Activated naive CD8-positive, alpha-beta T cell treated with anti-CD3 and anti-CD28 coated beads for 36 hours (primary cell): Measurements from ENCODE around the gene PMAIP1. TPM values are rescaled to one million over a fixed set of nuclear protein-coding genes. Genes with fewer than 3 reads are reported as not detected.
"Not testable (repeated sequence)": the region's sequence is repeated elsewhere in the genome, so short reads cannot be mapped to it uniquely, and the experiment has no call there.

ENCODE experiments used
- DNase-seq: peaks from one replicate; pipeline ENCODE4 v3.0.0; 2021
- H3K27ac Mint-ChIP-seq: one replicate; pipeline ENCODE4 v1.8.0; 2022; ENCODE audit warnings: mild to moderate bottlenecking, moderate library complexity, mixed read lengths
- H3K27me3 Mint-ChIP-seq: one replicate; pipeline ENCODE4 v1.8.0; 2022; ENCODE audit warnings: mild to moderate bottlenecking, mixed read lengths
- H3K36me3 Mint-ChIP-seq: one replicate; pipeline ENCODE4 v1.8.0; 2021; ENCODE audit warnings: mild to moderate bottlenecking, mixed read lengths
- H3K4me1 Mint-ChIP-seq: one replicate; pipeline ENCODE4 v1.8.0; 2021; ENCODE audit warnings: mixed read lengths
- H3K4me3 Mint-ChIP-seq: one replicate; pipeline ENCODE4 v1.8.0; 2022; ENCODE audit warnings: mild to moderate bottlenecking, moderate library complexity, mixed read lengths
- H3K9me3 Mint-ChIP-seq: one replicate; pipeline ENCODE4 v1.8.0; 2022; ENCODE audit warnings: mixed read lengths
- total RNA-seq, 2 experiments: library from RNA; stranded (reverse); gene quantifications; one replicate each; pipeline ENCODE4 v1.2.3, GENCODE V29; 2021

PMAIP1 gene
- total RNA-seq, 2 experiments from 2014 or later: 82.0 to 83.4 TPM

DNA sequence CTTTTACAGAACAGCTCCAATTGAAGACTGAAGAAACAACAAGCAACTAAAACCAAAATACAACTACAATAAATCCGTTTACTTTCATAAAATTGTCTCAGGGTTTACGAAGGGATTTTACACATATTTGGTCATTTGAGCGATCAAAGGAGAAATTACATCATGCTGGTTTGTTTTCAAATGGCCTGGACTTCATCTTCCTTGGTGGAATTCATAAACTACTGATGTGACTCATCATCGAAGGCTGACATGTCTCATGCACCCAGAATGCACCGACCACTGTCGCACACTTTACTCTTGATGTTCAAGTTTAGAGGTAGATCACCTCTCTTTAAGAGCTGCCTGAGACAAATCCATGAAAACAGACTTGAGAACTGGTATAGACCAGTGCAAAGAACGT lies 25.6 kb upstream of the PMAIP1 start:
- H3K4me3 Mint-ChIP-seq: no peak overlapping the region

DNA sequence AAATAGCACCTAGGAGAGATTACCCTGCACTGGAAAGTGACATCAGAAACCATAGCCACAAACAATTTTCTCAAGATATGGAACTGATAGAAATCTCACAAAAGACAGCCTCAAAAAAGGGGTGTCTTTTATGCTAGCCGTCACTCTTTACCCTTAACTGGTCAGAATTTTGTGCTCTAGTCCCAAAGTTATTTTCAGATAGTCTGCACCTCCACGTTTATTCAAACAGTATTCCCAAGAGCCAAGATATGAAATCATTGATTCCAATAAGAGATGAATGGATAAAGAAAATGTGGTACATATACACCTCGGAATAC lies 23.5 kb upstream of the PMAIP1 start:
- no peak overlapping the region for H3K27ac Mint-ChIP-seq
- no peak for DNase-seq
- no peaks in the 10 kb centered on the region for H3K36me3 Mint-ChIP-seq
- H3K9me3 Mint-ChIP-seq: no peaks in the 10 kb centered on the region
- H3K27me3 Mint-ChIP-seq: peaks cover 14% of the 10 kb centered on the region
- no peak overlapping the region for H3K4me3 Mint-ChIP-seq
- H3K4me1 Mint-ChIP-seq: peaks cover 15% of the 10 kb centered on the region

More for the DNA sequence above, 25.6 kb upstream of the PMAIP1 start:
- Mint-ChIP-seq H3K27ac (no peak overlapping the region), H3K9me3 (no peaks in the 10 kb centered on the region), H3K27me3 (peaks cover 14% of the 10 kb centered on the region), H3K4me1 (peaks cover 15% of the 10 kb centered on the region), H3K36me3 (no peaks in the 10 kb centered on the region)
- no peak for DNase-seq

DNA sequence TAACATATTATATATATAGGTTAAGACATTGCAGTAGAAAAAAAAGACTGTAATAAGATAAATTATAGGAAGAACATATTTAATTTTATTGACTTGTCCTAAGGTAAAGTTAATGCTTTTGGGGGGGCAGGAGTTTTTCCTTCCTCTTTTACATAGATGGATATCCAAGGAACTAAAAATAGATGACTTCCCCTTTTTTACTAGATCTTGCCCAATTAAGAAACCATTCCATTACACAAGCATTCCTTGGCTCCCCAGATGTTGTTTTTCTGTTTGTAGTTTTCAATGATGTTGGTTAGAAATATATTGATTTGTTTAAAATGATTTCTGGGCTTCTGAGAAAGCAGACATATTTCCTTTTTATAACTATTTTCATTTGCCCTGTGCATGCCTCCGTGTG lies 22.4 kb upstream of the PMAIP1 start:
- DNase-seq: no peak
- H3K36me3 Mint-ChIP-seq: no peaks in the 10 kb centered on the region
- H3K4me3 Mint-ChIP-seq: no peak overlapping the region
- H3K27ac Mint-ChIP-seq: no peak overlapping the region
- no peaks in the 10 kb centered on the region for H3K9me3 Mint-ChIP-seq
- H3K27me3 Mint-ChIP-seq: peaks cover 14% of the 10 kb centered on the region
- H3K4me1 Mint-ChIP-seq: peaks cover 24% of the 10 kb centered on the region

DNA sequence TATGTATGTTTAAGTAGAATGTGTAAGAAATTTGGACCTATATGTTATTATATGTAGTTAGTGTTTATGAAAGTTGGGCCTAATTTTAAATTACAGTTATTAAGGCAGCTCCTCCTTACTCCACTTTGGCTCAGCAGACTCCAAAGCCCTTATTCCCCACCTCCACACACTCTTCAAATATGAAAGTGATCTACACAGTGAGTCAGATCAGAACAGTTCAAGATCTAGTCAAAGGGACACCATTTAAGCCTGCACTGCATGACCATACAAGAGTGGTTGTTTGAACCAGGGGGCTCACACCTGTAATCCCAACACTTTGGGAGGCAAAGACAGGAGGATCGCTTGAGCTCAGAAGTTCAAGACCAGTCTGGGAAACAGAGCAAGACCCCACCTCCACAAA lies 21.2 kb upstream of the PMAIP1 start:
- H3K4me1 Mint-ChIP-seq: peaks cover 35% of the 10 kb centered on the region
- no peaks in the 10 kb centered on the region for H3K36me3 Mint-ChIP-seq
- H3K9me3 Mint-ChIP-seq: no peaks in the 10 kb centered on the region
- peaks cover 9% of the 10 kb centered on the region for H3K27me3 Mint-ChIP-seq
- peak overlapping the region; percentile 5 for H3K27ac Mint-ChIP-seq
- DNase-seq: no peak
- H3K4me3 Mint-ChIP-seq: no peak overlapping the region

DNA sequence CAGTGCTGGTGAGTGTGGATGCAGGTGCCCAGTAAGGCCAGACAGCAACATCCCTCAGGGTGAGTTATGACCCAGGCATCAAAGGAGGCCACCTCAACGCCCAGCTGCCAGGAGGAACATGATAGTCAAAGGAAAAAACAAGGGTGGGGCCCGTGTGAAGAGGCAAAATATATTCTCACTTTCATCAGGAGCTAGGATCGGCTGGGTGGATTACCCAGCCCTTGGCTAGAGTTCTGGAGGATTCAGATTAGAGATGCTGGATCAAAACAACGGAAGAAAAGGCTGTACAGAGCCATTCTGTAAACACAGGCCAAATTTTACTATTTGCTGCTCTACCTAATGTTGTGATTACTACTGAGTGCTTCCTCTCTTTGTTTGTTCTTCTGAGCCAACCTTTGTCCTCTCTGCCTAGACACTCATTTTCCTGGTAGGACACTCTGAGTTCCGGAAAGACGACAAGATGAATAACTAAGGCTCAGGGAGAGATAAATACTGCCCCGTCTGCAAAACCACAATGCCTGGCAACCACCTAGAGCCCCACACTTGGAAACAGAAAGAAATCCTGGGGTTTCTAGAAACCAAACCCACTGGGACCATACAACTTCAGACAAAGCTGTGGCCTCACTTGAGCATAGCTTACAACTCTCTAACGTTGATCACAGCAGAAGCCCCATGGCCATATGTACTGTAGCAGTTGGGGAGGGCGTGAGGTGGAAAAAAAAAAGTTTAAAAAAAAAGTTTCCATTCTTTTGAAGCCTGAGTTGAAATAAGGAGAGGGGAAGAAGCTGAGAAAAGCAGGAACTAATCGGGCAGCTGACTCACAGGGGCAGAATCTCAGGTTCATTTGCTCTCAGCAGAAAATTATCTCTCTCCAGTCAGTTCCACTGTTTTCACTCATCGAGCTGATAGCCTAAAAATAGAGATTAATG lies 17.8 kb upstream of the PMAIP1 start:
- Mint-ChIP-seq H3K4me1 (peaks cover 41% of the 10 kb centered on the region), H3K27ac (peak overlapping the region; percentile 77), H3K36me3 (no peaks in the 10 kb centered on the region), H3K9me3 (no peaks in the 10 kb centered on the region), H3K27me3 (no peaks in the 10 kb centered on the region), H3K4me3 (peak overlapping the region; percentile 22)
- peak; percentile 43 for DNase-seq

DNA sequence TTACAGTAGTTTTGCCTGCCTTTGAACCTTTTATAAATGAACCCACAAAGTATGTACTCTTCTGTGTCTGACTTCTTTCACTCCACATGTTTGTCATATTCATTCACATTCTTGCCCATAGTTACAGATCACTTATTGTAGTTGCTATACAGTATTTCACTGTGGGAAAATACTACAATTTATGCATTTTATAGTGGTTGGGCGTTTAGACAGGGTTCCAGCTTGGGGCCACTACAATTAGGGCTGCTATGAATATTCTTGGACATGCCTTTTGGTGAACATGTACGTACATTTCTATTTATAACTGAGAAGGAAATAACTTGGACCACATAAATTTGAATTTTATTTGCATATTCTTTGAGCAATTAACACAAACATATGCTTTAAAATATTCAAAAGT lies 15.4 kb upstream of the PMAIP1 start:
- peaks cover 37% of the 10 kb centered on the region for H3K4me1 Mint-ChIP-seq
- H3K4me3 Mint-ChIP-seq: no peak overlapping the region
- H3K27ac Mint-ChIP-seq: no peak overlapping the region
- DNase-seq: no peak
- no peaks in the 10 kb centered on the region for H3K27me3 Mint-ChIP-seq
- H3K36me3 Mint-ChIP-seq: no peaks in the 10 kb centered on the region
- H3K9me3 Mint-ChIP-seq: peaks cover 1% of the 10 kb centered on the region

DNA sequence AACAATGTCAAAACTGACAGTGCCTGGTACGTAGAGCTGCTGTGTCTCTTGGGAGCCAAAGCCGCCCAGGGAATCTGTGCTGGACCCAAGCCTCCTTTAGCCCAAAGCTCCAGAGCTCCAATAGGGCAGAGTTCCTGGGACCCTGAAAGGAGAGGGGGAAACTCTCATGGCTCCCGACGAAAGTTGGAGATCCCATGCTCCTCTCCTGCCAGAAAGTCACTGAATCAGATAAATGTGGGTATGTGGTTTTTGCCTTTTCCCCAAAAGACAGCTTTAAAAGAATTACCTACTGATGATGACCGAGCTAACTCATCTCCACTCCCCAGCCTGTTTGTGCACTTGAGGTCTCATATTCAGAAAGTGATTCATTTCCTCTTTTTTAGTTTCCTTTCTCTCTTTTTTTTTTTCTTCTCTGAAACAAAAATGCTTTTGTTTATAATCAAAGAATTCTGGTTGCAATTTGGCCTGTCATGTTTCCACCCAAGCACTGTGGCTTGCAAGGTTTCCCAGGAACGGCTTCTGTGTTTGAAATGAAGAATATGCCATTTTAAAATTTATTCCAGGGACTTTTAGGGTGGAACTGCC lies 14.1 kb upstream of the PMAIP1 start:
- no peaks in the 10 kb centered on the region for H3K27me3 Mint-ChIP-seq
- peaks cover 37% of the 10 kb centered on the region for H3K4me1 Mint-ChIP-seq
- DNase-seq: peak; percentile 21
- H3K9me3 Mint-ChIP-seq: peaks cover 1% of the 10 kb centered on the region
- H3K4me3 Mint-ChIP-seq: peak overlapping the region; percentile 18
- H3K36me3 Mint-ChIP-seq: no peaks in the 10 kb centered on the region
- H3K27ac Mint-ChIP-seq: peak overlapping the region; percentile 72

DNA sequence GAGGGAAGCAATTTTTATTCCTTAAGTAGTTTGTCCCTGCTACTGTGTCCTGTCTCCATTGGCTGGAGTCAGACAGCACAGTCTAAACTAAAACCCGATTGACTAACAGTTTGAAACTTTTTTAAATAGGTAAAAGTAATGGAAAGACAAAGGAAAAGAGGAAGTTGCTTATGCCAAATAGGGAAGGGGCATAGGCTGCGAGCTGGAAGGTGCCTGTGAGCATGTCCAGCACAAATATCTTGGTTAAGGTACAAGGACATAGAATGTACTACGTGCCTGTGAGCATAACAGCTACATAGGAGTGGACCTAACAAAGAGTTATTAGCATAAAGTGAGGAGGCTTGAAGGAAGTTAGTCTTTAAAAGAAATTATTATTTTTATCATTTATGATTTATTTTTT lies 13.4 kb upstream of the PMAIP1 start:
- not testable (repeated sequence) for H3K9me3 Mint-ChIP-seq, H3K4me3 Mint-ChIP-seq, H3K27ac Mint-ChIP-seq, H3K27me3 Mint-ChIP-seq, H3K36me3 Mint-ChIP-seq, DNase-seq
- H3K4me1 Mint-ChIP-seq: peaks cover 37% of the 10 kb centered on the region

DNA sequence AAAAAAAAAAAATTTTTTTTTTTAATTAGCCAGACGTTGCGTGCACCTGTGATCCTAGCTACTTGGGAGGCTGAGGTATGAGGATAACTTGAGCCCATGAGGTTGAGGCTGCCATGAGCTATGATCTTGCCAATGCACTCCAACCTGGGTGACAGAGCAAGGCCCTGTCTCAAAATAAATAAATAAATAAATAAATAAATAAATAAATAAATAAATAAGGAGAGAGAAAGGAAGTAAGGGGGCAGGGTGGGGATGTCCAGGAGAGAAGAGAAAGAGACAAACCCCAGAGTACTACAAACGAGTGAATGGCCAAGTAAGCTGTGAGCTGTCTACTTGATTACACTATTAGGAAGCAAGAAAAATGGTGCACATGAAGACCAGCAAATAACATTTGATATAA lies 7.7 kb upstream of the PMAIP1 start:
- Mint-ChIP-seq H3K36me3 (no peaks in the 10 kb centered on the region), H3K4me3 (no peak overlapping the region), H3K4me1 (no peaks in the 10 kb centered on the region), H3K27ac (no peak overlapping the region), H3K9me3 (peaks cover 1% of the 10 kb centered on the region), H3K27me3 (no peaks in the 10 kb centered on the region)
- no peak for DNase-seq

DNA sequence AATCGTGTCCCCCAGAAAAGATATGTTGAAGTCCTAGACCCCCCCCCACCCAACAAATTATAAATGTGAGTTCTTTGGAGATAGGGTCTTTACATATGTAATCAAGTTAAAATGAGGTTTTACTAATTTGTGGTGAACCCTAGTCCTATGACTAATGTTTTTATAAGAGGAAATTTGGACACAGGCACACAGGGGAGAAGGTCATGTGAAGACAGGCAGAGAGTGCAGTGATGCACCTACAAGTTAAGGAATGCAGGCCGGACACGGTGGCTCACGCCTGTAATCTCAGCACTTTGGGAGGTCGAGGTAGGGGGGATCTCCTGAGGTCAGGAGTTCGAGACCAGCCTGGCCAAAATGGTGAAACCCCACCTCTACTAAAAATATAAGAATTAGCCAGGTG lies 5.8 kb upstream of the PMAIP1 start:
- DNase-seq: no peak
- Mint-ChIP-seq H3K4me1 (peaks cover 2% of the 10 kb centered on the region), H3K4me3 (no peak overlapping the region), H3K27ac (no peak overlapping the region), H3K36me3 (peaks cover 4% of the 10 kb centered on the region), H3K27me3 (peaks cover 5% of the 10 kb centered on the region), H3K9me3 (no peaks in the 10 kb centered on the region)

DNA sequence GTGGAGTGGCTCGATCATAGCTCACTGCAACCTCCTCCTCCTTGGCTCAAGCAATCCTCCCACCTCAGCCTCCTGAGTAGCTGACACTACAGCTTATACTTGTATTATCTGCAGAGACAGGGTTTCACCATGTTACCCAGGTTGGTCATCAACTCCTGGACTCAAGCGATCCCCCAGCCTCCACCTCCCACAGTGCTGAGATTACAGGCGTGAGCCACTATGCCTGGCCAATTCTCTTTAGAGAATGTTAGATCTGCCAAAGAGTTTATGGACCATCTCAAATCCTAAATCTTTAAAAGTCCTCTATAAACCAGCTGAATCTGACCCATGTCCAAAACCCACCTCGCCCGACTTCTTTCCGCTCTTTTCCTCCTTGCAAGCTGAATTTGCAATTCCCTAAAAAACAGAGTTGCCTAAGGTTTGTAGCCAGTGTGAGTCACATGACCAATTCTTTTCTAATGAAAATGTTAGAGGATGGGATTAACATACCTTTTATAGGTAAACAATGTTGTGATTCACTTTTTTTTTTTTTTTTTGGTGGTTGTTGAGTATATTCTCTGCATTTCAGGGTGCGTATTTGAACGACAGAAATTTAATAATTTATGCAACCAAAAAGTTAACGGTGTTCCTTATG lies 2.4 kb upstream of the PMAIP1 start:
- no peak overlapping the region for H3K27ac Mint-ChIP-seq
- no peaks in the 10 kb centered on the region for H3K9me3 Mint-ChIP-seq
- H3K27me3 Mint-ChIP-seq: peaks cover 5% of the 10 kb centered on the region
- H3K4me3 Mint-ChIP-seq: no peak overlapping the region
- H3K36me3 Mint-ChIP-seq: peaks cover 30% of the 10 kb centered on the region
- H3K4me1 Mint-ChIP-seq: peaks cover 9% of the 10 kb centered on the region
- no peak for DNase-seq

DNA sequence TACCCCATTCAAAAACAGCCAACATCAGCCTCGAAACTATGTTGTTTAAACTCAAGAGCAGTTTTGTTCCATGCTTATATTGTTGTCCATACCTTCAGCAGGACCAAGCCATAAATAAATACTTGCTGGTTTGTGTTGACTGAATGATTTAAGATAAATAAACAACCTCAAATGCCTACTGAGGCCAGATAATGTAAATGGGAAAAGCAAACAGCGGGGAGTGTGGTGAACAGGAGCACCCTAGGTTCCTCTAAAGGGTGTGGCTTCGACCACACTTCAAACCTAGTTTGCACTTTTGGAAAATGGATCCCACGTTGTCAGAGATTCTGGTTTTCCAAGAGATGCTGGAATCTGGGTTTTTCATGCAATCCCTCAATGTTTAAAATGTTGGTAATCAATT lies 1.7 kb upstream of the PMAIP1 start:
- Mint-ChIP-seq H3K27me3 (peaks cover 5% of the 10 kb centered on the region), H3K27ac (no peak overlapping the region), H3K4me3 (no peak overlapping the region), H3K36me3 (peaks cover 36% of the 10 kb centered on the region), H3K9me3 (no peaks in the 10 kb centered on the region), H3K4me1 (peaks cover 15% of the 10 kb centered on the region)
- DNase-seq: no peak

DNA sequence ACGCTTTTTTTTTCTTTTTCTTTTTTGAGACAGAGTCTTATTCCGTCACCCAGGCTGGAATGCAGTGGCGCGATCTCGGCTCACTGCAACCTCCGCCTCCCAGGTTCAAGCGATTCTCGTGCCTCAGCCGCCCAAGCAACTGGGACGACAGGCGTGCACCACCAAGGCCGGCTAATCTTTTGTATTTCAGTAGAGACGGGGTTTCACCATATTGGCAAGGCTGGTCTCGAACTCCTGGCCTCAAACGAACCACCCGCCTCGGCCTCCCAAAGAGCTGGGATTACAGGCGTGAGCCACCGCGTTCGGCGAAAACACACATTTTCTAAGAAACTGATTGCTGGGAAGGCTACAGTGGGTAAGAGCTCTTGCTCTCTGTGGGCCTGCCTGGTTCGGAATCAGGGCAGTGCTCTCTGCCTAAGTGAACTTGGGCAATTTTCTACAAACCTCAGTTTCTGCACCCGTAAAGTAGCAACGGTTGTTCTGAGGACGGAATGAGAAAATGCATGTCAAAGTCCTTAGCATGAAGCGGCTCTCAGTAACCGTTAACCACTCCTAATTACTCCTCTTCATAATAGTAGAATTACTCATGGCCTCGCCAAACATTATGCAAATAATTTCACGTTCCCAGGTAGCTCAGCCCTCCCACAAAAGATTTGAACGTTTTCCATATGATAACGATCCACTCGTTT lies 1.0 kb upstream of the PMAIP1 start:
- H3K27ac Mint-ChIP-seq: peak overlapping the region; percentile 96
- DNase-seq: no peak
- H3K9me3 Mint-ChIP-seq: no peaks in the 10 kb centered on the region
- H3K4me1 Mint-ChIP-seq: peaks cover 18% of the 10 kb centered on the region
- peak overlapping the region; percentile 98 for H3K4me3 Mint-ChIP-seq
- peaks cover 5% of the 10 kb centered on the region for H3K27me3 Mint-ChIP-seq
- H3K36me3 Mint-ChIP-seq: peaks cover 39% of the 10 kb centered on the region

DNA sequence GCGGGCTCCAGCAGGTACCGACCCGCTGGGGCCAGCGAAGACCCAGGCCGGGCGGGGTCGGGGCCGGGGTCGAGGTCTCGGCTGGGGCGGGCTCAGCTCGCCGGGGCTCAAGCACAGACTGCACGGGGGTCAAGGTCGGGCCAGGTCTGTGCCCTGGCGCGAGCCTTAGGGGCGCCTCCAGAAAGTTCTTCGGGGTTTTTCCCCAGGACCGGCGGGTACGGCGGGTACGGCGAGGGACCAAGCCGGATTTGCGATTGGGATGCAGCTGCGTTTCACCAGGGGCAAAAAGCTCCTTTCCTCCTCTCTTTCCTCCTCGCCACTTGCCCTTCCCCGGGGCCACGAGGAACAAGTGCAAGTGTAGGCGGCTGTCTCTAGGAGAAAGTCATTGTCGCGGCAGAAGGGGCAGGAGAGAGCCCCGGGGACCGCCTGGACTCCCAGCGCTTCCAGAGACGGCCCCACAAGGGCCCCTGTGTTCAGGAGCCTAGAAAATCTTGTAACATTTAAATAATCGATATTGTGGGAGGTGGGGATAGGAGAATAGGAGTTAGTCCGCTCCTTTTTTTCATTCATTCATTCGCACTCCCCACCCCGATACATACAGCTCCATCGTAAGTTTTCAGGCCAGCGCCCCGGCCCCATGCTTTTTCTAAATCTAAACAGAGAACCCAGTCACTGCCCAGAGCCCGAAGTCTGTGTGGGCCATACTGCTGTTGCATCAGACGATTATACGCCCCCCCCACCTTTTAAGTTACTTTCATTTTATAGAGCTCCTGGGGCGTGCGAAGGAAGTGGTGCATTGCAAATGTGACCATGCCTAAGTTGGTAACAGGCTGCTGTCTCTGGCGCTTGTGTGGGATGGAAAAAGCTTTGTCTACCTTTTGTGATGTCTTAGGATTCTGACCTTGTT lies 679 bp downstream of the PMAIP1 start:
- no peaks in the 10 kb centered on the region for H3K9me3 Mint-ChIP-seq
- peak overlapping the region; percentile 99 for H3K27ac Mint-ChIP-seq
- H3K36me3 Mint-ChIP-seq: peaks cover 51% of the 10 kb centered on the region
- DNase-seq: peak; percentile 69
- peaks cover 5% of the 10 kb centered on the region for H3K27me3 Mint-ChIP-seq
- peaks cover 32% of the 10 kb centered on the region for H3K4me1 Mint-ChIP-seq
- peak overlapping the region; percentile 98 for H3K4me3 Mint-ChIP-seq
